Adrenal gland (tissue), 5 donors: ENCODE measurements around the gene TNNT3.

Source experiments
- POLR2A ChIP-seq, 2 donors: fragments of 450-650 bp; IDR thresholded peaks; one replicate each; pipeline ENCODE4 v1.6.1; 2017; ENCODE audit warnings: antibody characterized with exemption in 2 of 2, mild to moderate bottlenecking in 2 of 2, moderate library complexity in 1 of 2
- TF ChIP-seq, protein P1 (sequence below), 6 experiments: fragments of 450-650 bp in 4 of 6; fragments of 200-600 bp in 2 of 6; sonication (generic) in 1 of 6; IDR thresholded peaks; 1 replicate in 5 of 6; 2 replicates in 1 of 6; pipeline versions ENCODE4 v1.5.1 to v1.8.0; 2016 to 2021; ENCODE audit warnings: antibody characterized with exemption in 6 of 6, mild to moderate bottlenecking in 2 of 6, moderate library complexity in 1 of 6
- donor health status: DM: no; HTN: no; CAD: no.

DNA sequence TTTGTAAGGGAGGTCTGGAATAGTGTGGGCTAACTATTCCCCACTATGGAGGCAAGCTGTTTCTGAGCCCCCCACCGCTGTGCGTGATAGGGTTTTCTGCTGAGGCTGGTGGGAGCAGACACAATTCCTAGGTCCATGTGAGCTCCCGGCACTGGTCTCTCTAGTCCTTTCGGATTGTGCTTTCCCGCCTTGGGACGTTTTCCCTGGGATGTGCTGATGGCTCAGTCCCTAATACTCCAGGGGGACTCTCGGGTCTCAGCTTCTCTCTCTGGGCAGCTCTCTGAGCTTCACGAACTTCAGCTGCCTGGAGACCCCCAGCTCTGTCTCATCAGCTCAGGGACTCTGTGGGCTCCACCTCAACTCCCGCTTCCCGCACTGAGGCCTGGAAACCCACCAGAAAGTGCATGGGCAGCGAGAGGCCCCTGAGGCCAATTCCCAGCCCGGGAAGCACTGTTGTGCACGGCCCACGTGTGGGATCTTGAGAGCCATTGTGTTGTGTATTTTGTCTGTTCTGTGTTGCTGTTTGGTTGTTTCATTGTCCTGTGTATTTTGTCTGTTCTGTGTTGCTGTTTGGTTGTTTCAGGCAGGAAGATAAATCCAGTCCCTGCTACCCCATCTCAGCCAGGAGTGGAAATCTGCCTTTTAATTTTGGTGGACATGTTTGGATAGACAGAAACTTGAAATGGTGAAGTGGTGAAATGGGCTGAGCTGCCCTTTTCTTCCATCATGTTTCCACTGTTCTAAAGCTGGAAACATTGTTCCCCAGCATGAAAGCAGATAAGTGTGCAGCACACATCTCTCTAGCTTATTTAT, 12.7 kb upstream of the TNNT3 start:
- no peak for TF ChIP-seq POLR2A (IDR thresholded peaks at IDR 0.05)
- TF ChIP-seq, protein P1, sequence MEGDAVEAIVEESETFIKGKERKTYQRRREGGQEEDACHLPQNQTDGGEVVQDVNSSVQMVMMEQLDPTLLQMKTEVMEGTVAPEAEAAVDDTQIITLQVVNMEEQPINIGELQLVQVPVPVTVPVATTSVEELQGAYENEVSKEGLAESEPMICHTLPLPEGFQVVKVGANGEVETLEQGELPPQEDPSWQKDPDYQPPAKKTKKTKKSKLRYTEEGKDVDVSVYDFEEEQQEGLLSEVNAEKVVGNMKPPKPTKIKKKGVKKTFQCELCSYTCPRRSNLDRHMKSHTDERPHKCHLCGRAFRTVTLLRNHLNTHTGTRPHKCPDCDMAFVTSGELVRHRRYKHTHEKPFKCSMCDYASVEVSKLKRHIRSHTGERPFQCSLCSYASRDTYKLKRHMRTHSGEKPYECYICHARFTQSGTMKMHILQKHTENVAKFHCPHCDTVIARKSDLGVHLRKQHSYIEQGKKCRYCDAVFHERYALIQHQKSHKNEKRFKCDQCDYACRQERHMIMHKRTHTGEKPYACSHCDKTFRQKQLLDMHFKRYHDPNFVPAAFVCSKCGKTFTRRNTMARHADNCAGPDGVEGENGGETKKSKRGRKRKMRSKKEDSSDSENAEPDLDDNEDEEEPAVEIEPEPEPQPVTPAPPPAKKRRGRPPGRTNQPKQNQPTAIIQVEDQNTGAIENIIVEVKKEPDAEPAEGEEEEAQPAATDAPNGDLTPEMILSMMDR (IDR thresholded peaks at IDR 0.05), result no peak
